A549 treated with ZK216348 at 1 μM for 4 hours (cell line): ENCODE measurements around the gene MAN1B1. TPM values are rescaled to one million over a fixed set of nuclear protein-coding genes. Genes with fewer than 3 reads are reported as not detected.

Experiments used
- total RNA-seq: library from RNA; stranded (reverse); fragments of 200-300 nt; extraction: Qiagen RNA extraction; gene quantifications from 5 replicates; pipeline ENCODE4 v1.2.3, GENCODE V29; 2022; ENCODE audit warnings: low read depth

MAN1B1 gene
- total RNA-seq, result 33.8 to 56.7 TPM (median 50.2 TPM) in 5 replicates

DNA sequence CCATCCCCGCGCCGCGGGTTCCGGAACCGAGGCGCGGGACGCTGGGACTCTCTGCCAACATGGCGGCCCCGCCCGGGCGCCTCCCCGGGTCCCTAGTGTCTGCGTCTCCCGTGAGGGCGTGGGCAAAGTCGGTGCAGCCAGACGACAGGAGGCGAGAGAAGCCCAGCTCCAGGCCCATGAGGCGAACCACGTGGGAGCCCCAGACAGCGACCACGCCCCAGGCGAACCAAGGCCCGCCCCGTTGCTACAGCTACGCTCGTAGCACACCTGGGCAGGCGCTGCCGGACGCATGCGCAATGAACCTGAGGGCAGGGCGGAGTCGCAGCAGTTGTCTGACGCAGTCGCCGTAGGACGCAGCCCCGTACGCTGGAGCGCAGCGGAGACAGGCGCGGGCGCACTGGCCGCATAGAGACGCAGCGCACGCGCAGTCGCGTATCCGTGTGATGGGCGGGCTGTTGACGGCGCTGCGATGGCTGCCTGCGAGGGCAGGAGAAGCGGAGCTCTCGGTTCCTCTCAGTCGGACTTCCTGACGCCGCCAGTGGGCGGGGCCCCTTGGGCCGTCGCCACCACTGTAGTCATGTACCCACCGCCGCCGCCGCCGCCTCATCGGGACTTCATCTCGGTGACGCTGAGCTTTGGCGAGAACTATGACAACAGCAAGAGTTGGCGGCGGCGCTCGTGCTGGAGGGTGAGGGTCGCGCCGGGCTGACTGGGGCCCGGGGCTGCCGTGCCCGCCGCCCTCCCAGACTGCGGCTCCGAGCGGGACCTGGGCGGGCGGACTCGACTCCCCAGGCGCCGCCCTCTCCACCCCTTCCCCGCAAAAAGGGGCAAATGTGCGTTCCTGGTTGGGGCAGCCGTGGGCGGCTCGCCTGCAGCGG lies at the start of gene MAN1B1:
TSS of gene MAN1B1 (plus strand) at position 455 of the 878 bp plus-strand sequence. CDS start at position 470, 15 bp downstream.

DNA sequence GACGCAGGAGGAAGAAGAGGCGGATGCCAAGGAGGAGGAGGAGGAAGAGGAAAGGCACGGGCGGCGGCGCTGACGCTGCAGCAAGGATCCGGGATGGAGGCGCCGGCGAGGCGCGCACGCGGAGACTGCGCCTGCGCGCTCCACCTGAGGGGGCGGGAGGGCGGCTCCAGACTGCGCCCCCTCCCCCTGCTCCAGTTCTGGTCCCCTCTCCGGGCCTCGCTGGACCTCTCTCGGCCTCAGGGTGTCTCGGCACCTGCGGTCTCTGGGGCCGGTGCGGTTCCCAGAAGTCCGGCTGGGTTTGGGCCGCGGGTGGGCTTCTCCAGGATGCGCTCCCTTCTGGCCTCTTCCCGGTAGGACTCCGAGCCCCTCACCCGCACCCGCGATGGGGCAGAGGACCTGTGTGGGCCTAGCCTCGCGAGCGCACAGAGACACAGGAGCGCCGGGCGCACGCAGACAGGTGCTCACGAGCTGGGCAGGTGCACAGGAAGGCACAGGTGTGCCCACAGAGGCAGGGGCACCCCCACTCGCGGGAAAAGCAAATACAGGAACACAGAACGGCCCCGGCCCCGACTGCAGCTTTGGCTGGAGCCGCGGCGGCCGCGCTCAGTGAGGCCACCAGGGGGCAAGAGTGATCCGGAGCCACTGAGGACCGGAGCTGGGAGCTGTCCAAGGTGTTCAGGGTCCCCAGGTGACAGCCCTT lies 40.5 kb upstream of the MAN1B1 start, which contains the start of gene NPDC1:
TSS of gene NPDC1 (minus strand) at position 90 of the 700 bp plus-strand sequence. CDS start 188 bp downstream, outside the sequence.

DNA sequence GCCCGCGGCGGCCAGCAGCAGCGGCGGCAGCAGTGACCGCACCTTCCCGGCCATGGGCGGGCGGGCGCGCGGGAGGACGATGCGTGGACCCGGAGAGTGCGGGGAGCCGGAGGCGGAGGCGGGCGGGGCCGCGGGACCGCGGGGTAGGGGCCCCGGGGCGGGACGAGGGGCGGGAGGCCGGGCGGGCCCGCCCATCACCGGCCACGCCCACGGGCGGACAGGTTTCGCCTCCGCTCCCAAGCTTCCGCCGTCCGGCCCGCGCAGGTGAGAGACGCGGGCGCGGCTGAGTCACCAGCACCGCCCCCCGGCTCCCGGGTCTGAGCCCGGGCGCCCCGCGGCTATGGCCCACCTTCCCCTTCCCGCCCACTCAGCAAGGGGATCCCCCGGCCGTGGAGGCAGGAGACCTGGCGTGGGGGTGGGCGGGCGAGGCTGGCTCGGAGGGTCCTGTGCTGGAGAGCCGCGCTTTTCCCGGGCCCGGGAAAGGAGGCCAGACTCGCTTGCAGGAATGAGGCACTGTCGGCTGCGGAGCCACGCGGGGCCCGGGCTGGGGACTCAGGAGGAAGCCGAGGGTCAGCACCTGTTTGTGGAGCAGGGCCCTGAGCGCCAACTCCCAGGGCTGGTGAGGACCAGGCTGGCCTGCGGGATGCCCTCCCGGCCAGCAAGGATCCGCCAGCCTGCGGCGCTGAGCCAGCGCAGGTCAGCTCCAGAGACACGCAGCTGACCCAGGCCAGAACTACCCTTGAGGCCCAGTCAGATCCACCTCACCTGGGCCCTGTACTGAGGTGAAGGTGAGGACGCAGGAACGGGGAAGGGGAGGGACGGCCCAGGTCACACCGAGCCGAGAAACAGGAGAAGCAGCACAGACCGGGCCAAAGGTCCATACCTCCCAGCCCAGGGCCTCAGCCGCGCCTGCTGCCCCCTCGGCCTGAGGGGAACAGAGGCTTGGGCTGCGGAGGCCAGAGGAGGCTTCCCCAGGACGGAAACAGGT lies 32.5 kb upstream of the MAN1B1 start, which contains the start of gene ENTPD2:
TSS of gene ENTPD2 (minus strand) at position 118 of the 988 bp plus-strand sequence. CDS start at position 54, 64 bp downstream.

DNA sequence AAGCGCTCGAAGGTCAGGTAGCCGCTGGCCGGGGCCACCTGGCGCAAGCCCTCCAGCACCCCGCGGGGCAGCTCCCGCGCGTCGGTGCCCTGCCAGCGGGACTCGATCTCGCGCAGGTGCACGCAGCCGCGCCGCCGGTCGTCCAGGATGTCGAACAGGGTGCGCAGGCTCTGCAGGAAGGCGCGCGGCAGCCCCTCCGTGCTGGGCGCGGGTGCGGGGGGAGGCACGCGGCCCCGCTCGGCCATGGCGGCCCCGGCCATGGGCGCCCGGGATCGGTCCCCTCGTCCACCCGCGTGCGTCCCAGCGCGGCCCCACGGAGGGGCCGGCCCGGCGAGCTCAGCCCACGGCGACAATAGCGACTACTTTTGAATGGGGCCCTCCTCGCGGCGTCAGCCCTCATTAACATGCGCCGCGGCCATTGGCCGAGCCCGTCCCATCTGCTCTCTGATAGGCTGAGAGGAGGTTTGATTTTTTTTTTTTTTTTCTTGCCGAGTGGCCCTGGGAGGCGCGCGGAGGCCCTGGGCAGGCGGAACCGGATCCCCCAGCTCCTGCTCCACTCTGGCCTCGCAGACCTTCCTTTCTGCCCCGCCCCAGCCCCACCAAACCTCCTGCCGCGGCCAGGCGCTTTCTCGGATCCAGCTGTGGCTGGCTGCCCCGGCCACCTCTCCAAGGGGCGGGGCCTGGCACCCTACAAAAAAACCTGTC lies 16.4 kb upstream of the MAN1B1 start, which contains the start of gene SAPCD2:
TSS of gene SAPCD2 (minus strand) at position 357 of the 705 bp plus-strand sequence. CDS start at position 260, 97 bp downstream.

DNA sequence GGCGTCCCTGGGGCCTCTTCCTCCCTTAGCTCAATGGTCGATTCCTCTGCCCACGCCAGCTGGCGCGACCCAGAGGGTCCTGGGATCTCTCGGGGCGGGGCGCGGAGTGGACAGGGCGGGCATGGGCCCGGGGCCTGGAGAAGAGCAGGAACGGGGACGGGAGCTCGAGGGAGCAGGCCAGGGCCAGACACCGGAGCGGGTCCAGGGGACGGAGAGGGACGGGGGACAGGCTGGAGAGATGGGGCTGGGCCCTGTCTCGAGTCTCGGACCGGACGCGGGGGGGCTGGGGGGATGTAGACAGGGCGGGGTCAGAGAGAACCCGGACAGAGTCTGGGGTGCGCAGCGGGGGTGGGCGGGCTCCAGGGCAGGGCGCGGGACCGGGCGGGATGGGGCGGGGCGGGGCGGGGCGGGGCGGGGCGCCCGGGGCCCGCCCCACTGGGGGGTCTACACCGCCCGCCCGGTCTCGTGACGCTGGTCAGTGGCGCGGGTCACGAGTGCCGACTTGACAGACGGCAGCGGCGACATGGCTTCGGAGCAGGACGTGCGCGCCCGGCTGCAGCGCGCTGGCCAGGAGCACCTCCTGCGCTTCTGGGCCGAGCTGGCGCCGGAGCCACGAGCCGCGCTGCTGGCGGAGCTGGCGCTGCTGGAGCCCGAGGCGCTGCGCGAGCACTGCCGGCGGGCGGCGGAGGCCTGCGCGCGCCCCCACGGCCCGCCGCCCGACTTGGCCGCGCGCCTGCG lies 9.6 kb upstream of the MAN1B1 start, which contains the start of gene UAP1L1:
TSS of gene UAP1L1 (plus strand) at position 508 of the 738 bp plus-strand sequence. CDS start at position 524, 16 bp downstream.

DNA sequence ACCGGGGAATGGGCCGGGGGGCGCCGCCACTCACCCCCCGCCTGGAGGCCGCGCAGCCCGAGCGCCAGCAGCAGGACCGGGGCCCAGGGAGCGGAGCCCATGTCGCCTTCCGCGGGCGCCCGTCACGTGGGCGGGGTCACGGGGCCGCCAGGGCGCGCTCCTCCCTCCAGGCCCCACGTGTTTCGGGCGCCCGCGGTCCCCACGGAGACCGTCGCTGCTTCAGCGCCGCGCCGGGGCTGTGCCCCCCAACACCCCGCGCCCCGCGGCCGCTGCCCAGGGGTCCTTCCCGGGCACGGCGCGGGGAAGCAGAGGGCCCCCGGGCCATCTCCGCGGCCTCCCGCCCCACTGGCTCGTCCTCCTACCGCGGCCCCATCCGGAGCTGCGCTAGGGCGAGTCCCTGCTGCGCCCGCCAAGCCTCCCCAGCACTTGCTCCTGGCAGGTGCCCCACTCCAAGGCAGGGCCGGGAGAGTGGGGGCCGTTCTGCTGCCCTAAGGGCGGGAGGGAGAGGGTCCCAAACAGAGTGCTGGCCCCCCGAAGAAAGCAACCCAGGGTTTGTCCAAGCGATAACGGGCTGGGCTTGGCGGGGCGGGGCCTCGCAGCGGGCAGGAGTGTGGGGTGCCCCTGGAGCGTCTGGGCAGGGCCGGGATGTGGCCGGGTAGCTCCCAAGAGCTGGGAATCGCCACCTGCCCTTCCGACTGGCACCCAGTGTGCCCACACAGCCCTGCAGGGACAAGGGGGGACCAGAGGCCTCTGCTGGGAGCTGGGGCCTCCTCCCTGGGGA lies 28.0 kb downstream of the MAN1B1 start, which contains the start of gene DPP7:
TSS of gene DPP7 (minus strand) at position 121 of the 781 bp plus-strand sequence. CDS start at position 101, 20 bp downstream.

DNA sequence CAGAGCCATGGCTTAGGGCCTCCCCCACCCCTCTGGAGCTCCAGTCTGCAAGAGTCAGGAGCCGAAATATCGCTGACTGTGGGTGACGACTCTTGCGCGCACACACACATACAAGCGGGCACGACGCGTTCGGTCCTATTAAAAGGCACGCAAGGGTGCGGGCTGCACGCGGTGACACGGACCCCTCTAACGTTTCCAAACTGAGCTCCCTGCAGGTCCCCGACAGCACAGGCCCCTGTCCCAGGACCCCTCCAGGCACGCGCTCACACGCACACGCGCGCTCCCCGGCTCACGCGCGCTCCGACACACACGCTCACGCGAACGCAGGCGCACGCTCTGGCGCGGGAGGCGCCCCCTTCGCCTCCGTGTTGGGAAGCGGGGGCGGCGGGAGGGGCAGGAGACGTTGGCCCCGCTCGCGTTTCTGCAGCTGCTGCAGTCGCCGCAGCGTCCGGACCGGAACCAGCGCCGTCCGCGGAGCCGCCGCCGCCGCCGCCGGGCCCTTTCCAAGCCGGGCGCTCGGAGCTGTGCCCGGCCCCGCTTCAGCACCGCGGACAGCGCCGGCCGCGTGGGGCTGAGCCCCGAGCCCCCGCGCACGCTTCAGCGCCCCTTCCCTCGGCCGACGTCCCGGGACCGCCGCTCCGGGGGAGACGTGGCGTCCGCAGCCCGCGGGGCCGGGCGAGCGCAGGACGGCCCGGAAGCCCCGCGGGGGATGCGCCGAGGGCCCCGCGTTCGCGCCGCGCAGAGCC lies 52.1 kb downstream of the MAN1B1 start, which contains the start of gene GRIN1:
TSS of gene GRIN1 (plus strand) at position 433 of the 746 bp plus-strand sequence. CDS start 333 bp downstream, outside the sequence.

Other genes starting within 250 kb of the MAN1B1 start
- 2.1 to 5.6 TPM (median 5.3 TPM) in 5 replicates for gene AJM1, start 244.5 kb upstream of the MAN1B1 start, total RNA-seq
- gene PHPT1, start 237.6 kb upstream of the MAN1B1 start, total RNA-seq, result 223 to 317 TPM (median 282 TPM) in 5 replicates
- 1.8 to 5.7 TPM (median 4.8 TPM) in 5 replicates for gene MAMDC4, start 234.6 kb upstream of the MAN1B1 start, total RNA-seq
- 465 to 581 TPM (median 478 TPM) in 5 replicates for gene EDF1, start 220.7 kb upstream of the MAN1B1 start, total RNA-seq
- 29.7 to 66.1 TPM (median 60.1 TPM) in 5 replicates for gene TRAF2, start 200.5 kb upstream of the MAN1B1 start, total RNA-seq
- 49.7 to 110 TPM (median 103 TPM) in 5 replicates for gene FBXW5, start 142.2 kb upstream of the MAN1B1 start, total RNA-seq
- gene C8G, start 141.7 kb upstream of the MAN1B1 start, total RNA-seq, result 0.56 to 2.0 TPM (median 1.1 TPM) in 4 of 5 replicates, not detected in the other
- 0.41 to 2.0 TPM (median 1.0 TPM) in 5 replicates for gene LCN12, start 134.7 kb upstream of the MAN1B1 start, total RNA-seq
- gene PTGDS, start 109.5 kb upstream of the MAN1B1 start, total RNA-seq, result 0.33 to 0.56 TPM (median 0.45 TPM) in 4 of 5 replicates, not detected in the other
- gene LCNL1, start 104.0 kb upstream of the MAN1B1 start, total RNA-seq, result 0.08 to 0.18 TPM (median 0.12 TPM) in 3 of 5 replicates, not detected in the others
- gene PAXX, start 94.6 kb upstream of the MAN1B1 start, total RNA-seq, result 37.9 to 83.8 TPM (median 71.5 TPM) in 5 replicates
- 2.2 to 4.2 TPM (median 3.7 TPM) in 5 replicates for gene CLIC3, start 90.4 kb upstream of the MAN1B1 start, total RNA-seq
- gene ABCA2, start 58.7 kb upstream of the MAN1B1 start, total RNA-seq, result 12.6 to 32.5 TPM (median 25.5 TPM) in 5 replicates
- 0.07 TPM in 1 of 5 replicates, not detected in the others for gene FUT7, start 54.9 kb upstream of the MAN1B1 start, total RNA-seq
- gene NPDC1, start 40.8 kb upstream of the MAN1B1 start, total RNA-seq, result 26.4 to 93.7 TPM (median 81.5 TPM) in 5 replicates
- 1.0 to 2.3 TPM (median 1.5 TPM) in 5 replicates for gene ENTPD2, start 32.9 kb upstream of the MAN1B1 start, total RNA-seq
- gene SAPCD2, start 16.4 kb upstream of the MAN1B1 start, total RNA-seq, result 12.1 to 27.8 TPM (median 24.6 TPM) in 5 replicates
- 9.0 to 14.6 TPM (median 11.9 TPM) in 5 replicates for gene UAP1L1, start 9.5 kb upstream of the MAN1B1 start, total RNA-seq
- gene DPP7, start 27.7 kb downstream of the MAN1B1 start, total RNA-seq, result 52.8 to 134 TPM (median 106 TPM) in 5 replicates
- 0.14 to 0.76 TPM (median 0.27 TPM) in 5 replicates for gene GRIN1, start 52.2 kb downstream of the MAN1B1 start, total RNA-seq
- 0.39 to 2.0 TPM (median 1.6 TPM) in 5 replicates for gene LRRC26, start 83.1 kb downstream of the MAN1B1 start, total RNA-seq
- not detected in 5 replicates for gene TMEM210, start 85.1 kb downstream of the MAN1B1 start, total RNA-seq
- gene ANAPC2, start 101.6 kb downstream of the MAN1B1 start, total RNA-seq, result 19.0 to 41.0 TPM (median 34.9 TPM) in 5 replicates
- 85.9 to 156 TPM (median 148 TPM) in 5 replicates for gene SSNA1, start 101.7 kb downstream of the MAN1B1 start, total RNA-seq
- 5.5 to 10.4 TPM (median 10.2 TPM) in 5 replicates for gene TPRN, start 113.8 kb downstream of the MAN1B1 start, total RNA-seq
- 29.5 to 49.4 TPM (median 47.9 TPM) in 5 replicates for gene TMEM203, start 118.7 kb downstream of the MAN1B1 start, total RNA-seq
- gene NDOR1, start 118.7 kb downstream of the MAN1B1 start, total RNA-seq, result 7.4 to 20.8 TPM (median 16.2 TPM) in 5 replicates
- 0.79 to 2.6 TPM (median 2.0 TPM) in 5 replicates for gene RNF208, start 135.3 kb downstream of the MAN1B1 start, total RNA-seq
- gene CYSRT1, start 138.2 kb downstream of the MAN1B1 start, total RNA-seq, result 2.8 to 5.4 TPM (median 4.2 TPM) in 5 replicates
- gene RNF224, start 140.5 kb downstream of the MAN1B1 start, total RNA-seq, result 0.13 to 0.58 TPM (median 0.39 TPM) in 4 of 5 replicates, not detected in the other
- 0.13 to 0.19 TPM in 2 of 5 replicates, not detected in the others for gene SLC34A3, start 143.9 kb downstream of the MAN1B1 start, total RNA-seq
- 522 to 871 TPM (median 814 TPM) in 5 replicates for gene TUBB4B, start 154.3 kb downstream of the MAN1B1 start, total RNA-seq
- gene STPG3, start 164.3 kb downstream of the MAN1B1 start, total RNA-seq, result not detected in 5 replicates
- 36.5 to 63.8 TPM (median 58.5 TPM) in 5 replicates for gene NELFB, start 168.3 kb downstream of the MAN1B1 start, total RNA-seq
- 13.6 to 33.0 TPM (median 30.5 TPM) in 5 replicates for gene TOR4A, start 190.7 kb downstream of the MAN1B1 start, total RNA-seq
- gene NRARP, start 215.3 kb downstream of the MAN1B1 start, total RNA-seq, result 1.9 to 7.2 TPM (median 5.6 TPM) in 5 replicates